Left cardiac atrium (tissue), 4 donors: ENCODE results near the gene KBTBD6. TPM values are rescaled to one million over a fixed set of nuclear protein-coding genes. Genes with fewer than 3 reads are reported as not detected.
"Not testable (repeated sequence)": the region's sequence is repeated elsewhere in the genome, so short reads cannot be mapped to it uniquely, and the experiment has no call there.

Experiments
- ATAC-seq, 2 donors: fragments of 200-7000 bp; cut with Tn5 transposase; one replicate each; pipeline ENCODE4 v1.9.1; 2020; ENCODE audit warnings: mild to moderate bottlenecking in 2 of 2, moderate library complexity in 2 of 2
- DNase-seq: peaks from one replicate; pipeline ENCODE4 v3.0.0-alpha.2; 2020
- intact Hi-C, 2 donors: fragments of 100-400 bp; cut with DNase I; formaldehyde crosslinking; loops; one replicate each; pipeline versions ENCODE4 v1.14.1 to v1.15.1; 2022 to 2023
- long read RNA-seq: library from polyadenylated mRNA; unstranded; transcript quantifications from one replicate; pipeline ENCODE4 v2.0.0, GENCODE V29; 2021
- total RNA-seq, 2 donors: library from RNA; stranded (reverse); fragmentation: NEBNext Ultra II Directional; extraction: Animal tissue kit (Norgen Biotek cat#: 25700); gene quantifications; one replicate each; pipeline ENCODE4 v1.2.1, GENCODE V29; 2021
- donor health status: DM: no; HTN: yes; CAD: no.
- donor health status: DM: no; HTN: yes; CAD: no; lungs with severe emphysema.
- donor health status: DM: yes; HTN: yes; CAD: no.
- donor health status: Dilated cardiomyopathy.

KBTBD6 gene, protein sequence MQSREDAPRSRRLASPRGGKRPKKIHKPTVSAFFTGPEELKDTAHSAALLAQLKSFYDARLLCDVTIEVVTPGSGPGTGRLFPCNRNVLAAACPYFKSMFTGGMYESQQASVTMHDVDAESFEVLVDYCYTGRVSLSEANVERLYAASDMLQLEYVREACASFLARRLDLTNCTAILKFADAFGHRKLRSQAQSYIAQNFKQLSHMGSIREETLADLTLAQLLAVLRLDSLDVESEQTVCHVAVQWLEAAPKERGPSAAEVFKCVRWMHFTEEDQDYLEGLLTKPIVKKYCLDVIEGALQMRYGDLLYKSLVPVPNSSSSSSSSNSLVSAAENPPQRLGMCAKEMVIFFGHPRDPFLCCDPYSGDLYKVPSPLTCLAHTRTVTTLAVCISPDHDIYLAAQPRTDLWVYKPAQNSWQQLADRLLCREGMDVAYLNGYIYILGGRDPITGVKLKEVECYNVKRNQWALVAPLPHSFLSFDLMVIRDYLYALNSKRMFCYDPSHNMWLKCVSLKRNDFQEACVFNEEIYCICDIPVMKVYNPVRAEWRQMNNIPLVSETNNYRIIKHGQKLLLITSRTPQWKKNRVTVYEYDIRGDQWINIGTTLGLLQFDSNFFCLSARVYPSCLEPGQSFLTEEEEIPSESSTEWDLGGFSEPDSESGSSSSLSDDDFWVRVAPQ
- total RNA-seq = 1 to 10 TPM; 7.2 to 9.3 TPM
- long read RNA-seq, full-length matches to known transcripts = 9 of 9 reads
- long read RNA-seq, partial matches to known transcripts = 0 of 9 reads
- long read RNA-seq, other reads (novel, unspliced or antisense) = 0 of 9 reads

DNA sequence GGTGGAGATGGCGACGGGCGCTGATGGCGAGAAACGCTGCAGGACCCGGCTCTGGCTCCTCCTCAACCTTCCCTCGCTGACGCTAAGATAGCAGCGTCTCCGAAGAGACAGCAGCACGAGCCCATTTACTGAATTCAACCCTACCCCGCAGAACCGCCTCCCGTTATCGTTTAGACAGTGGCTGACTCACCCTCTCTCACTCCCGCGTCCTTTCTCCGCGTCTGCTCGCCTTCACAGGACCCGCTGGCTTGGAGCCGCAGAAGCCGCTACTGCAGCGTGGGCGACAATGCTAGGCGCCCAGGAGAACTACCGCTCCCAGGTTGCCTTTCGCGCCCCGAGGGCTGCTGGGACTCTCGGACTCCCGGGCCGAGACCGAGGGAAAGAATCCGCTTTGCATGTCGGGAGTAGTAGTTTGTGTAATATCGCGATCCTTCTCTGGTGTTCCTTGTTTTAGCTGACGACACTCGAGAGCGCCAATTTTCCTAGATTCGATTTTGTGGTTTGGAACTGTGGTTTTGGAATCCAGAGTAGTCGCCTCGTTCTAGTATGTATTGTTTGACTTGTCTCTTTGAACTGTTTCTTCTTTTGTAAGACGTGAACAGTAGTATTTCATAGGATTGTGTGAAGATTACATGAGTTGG, at the start of gene KBTBD6:
KBTBD6 (minus strand) TSS at position 291 of the 641 bp plus-strand sequence. CDS start 291 bp downstream, outside the sequence.
- ATAC-seq = peak; percentile 98 to 99
- intact Hi-C loops = loop anchor here (2.0 to 10.0 kb wide), 2 partner anchors 62 kb away; partner anchors contain the start of gene KBTBD7 (in 2 of the 2)
- DNase-seq = peak; percentile 98

DNA sequence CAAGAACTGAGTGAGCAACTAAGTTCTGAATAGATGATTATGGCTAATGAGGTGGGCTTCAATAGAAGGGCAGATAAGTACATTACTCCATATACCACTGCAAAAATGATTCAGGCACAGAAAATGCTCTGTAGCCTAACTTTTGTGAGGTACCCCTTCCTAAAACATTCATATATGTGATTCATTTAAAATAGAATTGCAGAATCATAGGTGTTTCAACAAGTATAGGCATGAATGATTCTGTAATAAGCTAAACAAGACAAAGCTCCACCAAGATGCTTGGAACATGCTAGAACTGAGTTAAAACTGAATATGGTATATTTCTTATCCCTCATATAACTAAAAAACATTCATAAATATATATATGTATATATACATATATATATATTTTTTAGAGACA, 49.6 kb upstream of the KBTBD6 start:
- DNase-seq = no peak
- no peak for ATAC-seq
- intact Hi-C loops = no loop called here

DNA sequence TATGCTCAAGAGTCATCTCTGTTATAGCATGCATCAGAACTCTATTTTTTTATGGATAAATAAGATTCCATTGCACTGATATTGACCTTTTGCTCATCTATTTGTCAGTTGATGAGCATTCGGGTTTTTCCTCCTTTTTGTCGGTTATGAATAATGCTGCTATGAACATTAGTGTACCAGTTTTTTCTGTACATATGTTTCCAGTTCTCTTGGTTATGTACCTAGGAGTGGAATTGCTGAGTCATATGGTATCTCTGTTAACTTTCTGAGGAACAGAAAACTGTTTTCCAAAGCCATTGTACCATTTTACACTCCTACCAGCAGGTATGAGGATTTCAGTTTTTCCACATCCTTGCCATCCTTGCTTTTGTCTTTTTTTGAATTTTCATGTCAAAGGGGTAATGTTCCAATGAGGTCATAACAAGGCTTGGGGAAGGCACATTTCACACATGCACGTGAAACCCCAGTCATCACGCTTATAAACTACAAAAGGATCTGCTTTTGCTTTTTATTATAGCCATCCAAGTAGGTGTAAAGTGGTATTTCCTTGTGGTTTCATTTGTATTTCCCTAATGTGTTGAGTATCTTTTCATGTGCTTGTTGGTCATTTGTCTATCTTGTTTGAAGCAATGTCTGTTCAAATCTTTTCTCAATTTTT, 47.1 kb upstream of the KBTBD6 start:
- ATAC-seq (no peak), DNase-seq (no peak)
- intact Hi-C loops = no loop called here

DNA sequence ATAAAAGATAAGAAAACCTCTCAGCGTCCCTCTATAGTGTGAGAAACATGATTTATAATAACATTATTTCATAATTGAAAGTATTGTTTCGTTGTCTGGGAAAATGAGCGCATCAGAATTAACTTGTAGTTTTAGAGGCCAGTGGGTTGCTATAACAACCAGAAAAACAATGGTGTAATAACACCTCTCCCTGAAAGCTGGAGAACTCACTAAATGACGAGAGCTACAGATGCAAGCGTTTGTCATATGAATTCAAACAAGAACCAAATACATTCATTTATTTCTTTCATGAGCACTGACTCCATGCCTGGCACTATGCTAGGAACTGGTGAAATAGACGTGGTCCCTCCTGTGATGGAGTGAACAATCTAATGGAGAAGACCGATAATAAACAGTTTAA, 45.4 kb upstream of the KBTBD6 start:
- DNase-seq = no peak
- ATAC-seq = peak in 1 of 2 donors; percentile 35

DNA sequence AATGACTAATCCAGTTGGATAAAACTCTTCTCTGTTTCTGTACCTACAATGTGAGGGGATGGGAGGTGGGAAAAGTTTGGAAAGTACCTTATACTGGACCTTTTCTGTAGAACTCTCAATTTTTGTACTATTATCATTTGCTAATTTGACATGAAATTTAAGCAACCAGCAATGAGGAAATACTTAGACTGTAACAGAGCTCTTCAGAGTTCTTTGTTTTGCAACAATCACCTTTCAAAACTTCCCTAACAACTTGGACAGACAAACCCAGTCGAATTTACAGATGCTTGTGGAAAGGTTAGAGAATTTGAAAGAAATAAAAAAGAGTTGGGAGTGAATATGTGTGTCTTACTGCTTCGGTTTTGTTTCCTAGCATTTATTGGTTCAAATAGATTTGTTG, 45.0 kb upstream of the KBTBD6 start:
- DNase-seq (no peak), ATAC-seq (no peak)
- intact Hi-C loops = no loop called here

More for the DNA sequence above, 45.4 kb upstream of the KBTBD6 start:
- intact Hi-C loops = no loop called here

DNA sequence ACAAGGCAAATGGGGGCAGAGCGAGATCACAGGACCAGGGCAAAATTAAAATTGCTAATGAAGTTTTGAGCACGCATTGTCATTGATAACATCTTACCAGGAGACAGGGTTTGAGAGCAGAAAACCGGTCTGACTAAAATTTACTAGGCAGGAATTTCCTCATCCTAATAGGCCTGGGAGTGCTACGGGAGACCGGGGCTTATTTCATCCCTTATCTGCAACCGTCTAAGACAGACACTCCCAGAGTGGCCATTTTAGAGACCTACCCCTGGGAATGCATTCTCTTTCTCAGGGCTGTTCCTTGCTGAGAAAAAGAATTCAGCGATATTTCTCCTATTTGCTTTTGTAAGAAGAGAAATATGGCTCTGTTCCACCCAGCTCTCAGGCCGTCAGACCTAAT, 43.0 kb upstream of the KBTBD6 start:
- ATAC-seq, intact Hi-C loops, DNase-seq: not testable (repeated sequence)

DNA sequence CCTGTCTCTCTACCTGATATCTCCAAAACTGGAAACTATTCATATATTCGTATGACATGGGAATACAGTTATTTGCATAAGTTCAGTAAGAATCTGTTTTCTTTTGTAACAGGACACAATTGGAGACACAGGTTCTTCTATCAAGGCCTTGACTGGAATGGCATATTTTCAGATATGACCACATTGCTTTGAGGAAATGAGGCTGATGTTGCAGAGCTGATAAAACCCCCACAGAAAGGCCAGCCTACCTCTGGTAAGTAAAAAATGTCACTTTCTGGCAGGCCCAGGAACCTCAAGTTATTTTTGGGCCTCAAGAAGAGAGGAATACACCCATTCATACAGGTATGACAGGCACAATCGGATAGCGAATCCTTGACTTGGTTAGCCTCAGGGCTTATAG, 29.5 kb upstream of the KBTBD6 start:
- DNase-seq = no peak
- intact Hi-C loops = no loop called here
- ATAC-seq = no peak

DNA sequence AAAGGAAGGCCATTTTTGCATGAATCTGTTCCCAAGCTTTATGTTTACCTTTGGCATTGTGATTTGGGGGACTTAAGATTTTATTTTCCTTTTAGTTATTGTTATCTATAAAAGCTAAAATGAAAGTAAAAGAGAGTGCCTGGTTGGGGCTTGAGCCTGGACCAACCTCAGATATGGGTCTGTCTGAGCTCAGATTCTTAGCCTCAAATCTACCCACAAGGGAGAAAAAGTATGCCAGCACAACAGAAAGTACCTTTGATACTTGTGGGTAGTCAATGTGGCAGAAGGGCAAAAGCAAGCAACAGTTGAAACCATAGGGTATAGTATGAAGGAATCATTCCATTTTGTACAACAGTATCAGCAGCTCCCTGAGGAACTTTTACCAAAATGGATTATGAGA, 26.6 kb upstream of the KBTBD6 start:
- intact Hi-C loops = no loop called here
- ATAC-seq (no peak), DNase-seq (no peak)

DNA sequence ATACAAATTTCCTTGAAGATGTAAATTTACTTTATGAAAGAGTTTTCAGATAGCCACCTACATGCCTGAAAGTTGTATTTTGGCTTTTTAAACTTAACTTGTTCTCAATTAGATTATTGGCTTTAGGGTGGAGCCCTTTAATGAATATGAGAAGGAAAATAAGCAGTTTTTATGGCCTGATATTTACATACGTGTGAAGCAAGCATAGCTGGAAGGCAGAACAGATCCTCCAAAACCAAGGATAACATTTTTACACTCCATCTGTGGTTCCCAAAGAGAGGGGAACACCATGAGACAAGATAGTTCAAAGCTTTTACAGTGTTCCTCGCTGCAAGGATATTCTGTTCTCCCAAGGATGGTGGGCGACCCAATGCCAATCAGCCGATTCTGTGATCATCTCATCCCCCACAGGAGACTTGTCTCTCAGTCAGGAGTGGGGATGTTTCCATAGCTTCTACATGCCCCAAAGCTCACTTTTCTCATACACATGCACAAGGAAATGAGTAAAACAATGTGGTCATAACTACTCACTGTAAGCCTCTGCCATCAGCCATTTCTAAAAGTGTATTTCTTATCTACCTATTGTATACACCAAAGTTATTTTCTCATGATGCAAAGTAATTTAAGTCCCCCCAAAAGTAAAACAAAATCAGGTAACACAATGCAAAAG, 24.6 kb upstream of the KBTBD6 start:
- intact Hi-C loops = no loop called here
- no peak for ATAC-seq
- no peak for DNase-seq

DNA sequence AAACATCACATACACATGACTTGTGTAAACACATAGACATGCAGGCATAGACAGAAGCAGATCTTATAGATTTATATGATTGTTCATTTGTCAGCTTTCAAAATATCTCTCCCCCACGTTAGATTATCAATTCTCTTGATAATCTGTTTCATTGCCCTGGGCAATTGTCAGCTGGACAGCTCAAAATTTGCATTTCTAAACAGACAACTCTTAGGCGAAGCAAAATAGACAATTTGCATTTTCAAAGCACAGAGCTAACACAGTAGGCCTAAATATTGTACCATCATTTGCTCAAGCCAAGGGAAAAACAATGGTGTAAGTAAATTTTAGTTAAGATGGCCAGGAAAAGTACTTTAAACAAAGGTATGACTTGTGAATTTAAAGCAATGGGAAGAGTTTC, 24.0 kb upstream of the KBTBD6 start:
- DNase-seq = no peak
- intact Hi-C loops = no loop called here
- no peak for ATAC-seq

DNA sequence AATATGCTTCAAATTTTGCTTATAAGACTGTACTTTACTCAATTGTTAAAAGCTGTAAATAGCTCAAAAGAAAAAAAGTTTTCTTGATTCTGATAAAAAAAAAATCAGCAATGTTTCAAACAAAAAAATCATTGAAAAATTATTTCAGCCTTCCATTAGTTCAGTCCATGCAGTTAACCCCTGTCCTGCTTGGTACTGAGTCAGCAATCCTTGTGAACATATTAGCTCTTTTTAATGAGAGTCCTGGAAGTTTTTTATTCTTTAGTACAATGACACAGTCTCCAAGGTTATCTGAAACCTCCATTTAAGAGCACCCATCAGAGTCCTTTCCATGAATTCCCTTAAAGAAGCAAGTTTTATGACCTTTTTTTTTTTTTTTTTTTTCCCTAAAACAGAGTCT, 21.4 kb upstream of the KBTBD6 start:
- ATAC-seq (no peak), DNase-seq (no peak)
- intact Hi-C loops = no loop called here

DNA sequence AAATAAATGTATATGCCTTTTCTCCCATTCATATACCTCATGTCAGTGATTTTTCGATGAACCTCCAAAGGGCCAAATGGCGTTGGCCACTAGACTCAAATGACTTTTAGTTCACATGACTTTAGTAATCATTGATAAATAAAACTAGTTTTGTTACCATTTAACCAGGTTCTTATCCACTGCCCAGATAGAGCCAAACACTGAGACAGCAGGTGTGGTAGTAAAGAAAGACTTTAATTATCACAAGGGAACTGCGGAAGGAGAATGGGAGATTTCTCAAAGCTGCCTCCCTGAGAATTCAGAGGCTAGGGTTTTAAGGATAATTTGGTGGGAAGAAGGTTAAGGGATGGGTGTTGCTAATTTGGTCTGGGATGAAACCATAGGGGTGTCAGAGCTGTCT, 19.4 kb upstream of the KBTBD6 start:
- intact Hi-C loops = no loop called here
- ATAC-seq (no peak), DNase-seq (no peak)

DNA sequence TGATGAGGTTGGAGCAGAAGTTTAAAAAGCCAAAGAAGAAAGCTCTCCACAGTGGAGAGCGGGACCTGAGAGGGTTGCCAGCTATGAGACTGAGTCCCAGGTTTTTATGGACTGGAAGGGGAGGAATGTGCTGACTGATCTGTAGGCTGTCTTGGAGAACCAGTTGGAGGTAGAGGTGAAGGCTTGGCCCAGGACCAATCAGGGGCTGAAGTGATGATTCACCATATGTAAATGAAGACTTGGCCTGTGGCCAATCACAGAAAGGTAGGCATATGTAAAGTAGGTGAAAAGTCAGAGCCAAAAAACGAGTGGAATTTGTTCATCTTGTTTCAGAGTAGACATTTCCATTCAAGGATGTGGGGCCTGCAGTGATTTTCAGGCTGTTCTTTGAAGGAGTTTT, 17.5 kb upstream of the KBTBD6 start:
- DNase-seq (no peak), ATAC-seq (no peak)
- intact Hi-C loops = no loop called here

DNA sequence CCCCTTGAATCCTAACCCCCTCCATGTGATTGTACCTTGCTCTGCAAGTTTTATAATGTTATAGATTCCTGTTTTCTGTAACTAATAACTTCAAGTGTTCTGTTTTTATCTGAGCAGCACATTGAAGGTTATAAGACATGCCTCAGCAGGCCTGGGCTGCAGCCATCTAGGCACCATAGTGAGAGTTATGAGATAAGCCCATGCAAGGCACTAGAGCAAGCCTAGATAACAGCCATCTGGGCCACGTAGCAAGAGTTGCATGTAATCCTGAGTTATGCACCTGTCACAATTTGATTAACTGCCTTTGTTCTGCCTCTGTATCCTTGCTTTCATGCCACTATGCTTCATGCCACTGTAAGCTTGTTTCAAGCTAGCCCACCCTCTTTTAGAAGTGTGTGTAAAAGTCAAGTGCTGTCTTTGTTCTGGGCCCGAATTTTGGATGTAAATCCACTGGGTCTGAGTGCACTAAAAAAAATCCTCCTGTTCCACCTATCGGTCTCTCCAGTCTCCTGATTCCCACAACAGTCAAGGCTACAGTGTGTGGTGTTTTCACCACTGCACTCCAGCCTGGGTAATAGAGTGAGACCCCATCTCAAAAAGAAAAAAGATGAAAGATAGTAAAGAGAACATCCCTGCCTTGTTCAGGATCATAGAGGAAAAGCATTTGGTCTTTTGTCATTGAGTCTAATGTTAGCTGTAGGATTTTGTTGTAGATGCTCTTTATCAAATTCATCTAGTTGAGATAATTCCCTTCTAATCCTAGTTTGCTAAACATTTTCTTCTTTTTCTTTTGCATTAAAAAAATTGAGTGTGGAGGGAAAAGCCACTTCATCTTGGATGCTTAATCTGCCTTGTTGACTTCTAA, 16.0 kb upstream of the KBTBD6 start:
- DNase-seq (no peak), ATAC-seq (no peak)
- intact Hi-C loops = no loop called here

DNA sequence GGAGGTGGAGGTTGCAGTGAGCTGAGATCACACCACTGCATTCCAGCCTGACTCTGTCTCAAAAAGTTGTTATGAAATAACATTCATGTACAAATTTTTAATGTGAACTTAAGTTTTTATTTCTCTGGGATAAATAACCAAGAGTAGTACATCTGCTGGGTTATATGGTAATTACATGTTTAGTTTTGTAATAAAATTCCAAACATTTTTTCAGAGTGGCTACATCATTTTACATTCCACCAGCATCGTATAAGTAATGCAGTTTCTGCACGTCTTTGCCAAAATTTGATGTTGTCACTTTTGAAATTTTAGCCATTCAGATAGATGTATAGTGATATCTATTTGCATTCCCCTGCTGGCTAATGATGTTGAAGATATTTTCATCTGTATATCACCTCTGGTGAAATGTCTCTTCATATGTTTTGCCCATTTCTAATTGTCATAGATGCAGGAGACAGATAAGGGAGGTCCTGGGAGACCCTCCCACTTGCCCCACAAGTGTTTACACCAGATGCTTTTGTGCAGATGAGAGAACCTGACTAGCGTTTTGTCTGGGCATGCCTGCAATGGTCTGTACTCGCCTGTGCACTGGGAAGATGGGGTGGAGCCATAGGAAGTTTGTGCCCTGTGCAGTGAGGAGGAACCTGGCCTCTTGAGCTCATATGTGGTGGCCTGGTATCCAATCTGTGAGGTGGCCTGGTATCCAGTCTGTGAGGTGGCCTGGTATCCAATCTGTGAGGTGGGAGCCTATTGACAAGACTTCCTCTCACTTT, 12.7 kb upstream of the KBTBD6 start:
- intact Hi-C loops = no loop called here
- ATAC-seq (no peak), DNase-seq (no peak)

DNA sequence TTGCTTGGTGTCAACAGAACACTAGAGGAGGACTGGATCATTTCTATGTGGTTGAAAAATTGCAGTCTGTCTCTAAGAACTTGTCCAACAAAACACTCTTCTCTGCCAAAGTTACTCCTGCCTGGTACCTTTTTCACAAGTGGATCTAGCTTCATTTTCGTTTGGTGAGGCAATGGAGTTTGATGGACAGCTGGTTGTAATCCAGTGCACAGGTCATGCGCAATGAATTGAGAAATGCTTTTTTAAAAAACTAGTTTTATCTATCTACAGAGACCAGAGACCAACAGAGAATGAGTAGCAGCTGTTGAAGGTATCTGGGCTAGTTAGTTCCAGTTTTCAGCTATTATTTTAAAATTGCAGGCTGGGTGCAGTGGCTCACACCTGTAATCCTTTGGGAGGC, 12.0 kb upstream of the KBTBD6 start:
- no peak for DNase-seq
- intact Hi-C loops = no loop called here
- peak; percentile 47 to 70 for ATAC-seq

DNA sequence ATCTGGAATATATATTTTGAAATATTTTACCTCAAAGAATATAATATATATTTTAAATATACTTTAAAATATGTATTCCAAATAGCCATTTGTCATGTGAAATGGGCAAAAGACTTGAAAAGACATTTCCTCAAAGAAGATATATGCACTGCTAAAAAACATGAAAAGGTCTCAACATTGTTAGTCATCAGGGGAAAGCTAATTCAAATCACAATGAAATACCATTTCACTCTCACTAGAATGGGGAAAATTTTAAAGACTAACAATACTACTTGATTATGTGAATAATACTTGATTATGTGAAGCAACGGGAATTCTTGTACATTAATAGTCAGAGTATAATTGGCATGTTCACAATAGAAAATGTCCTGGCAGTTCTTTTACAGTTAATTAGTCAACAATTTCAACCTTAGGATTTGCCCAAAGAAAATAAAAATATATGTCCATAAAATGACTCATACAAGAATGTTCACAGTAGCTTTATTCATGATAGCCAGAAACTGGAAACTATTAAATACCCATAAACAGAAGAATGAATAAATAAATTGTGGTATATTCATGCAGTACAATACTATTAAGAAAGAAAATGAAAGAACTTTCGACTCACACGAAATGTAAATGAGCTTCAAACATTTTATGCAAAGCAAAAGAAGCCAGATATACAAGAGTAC, 6.8 kb upstream of the KBTBD6 start:
- no peak for DNase-seq
- intact Hi-C loops = loop anchor here in 1 of 2 donors (10.0 kb wide), 1 partner anchor 55 kb away; the partner anchor contains the start of gene KBTBD7
- no peak for ATAC-seq
